ENCODE results near the gene GCDH.

The GCDH gene

GRCh38 chr19:12891553-12892021 lies 627 bp downstream of the GCDH start:
- TF ChIP-seq EZH2phosphoT487 (IDR thresholded peaks at IDR 0.05; ENCODE audit: low read length) (no peak), EZH2 (optimal IDR thresholded peaks at IDR 0.05; ENCODE audit: low read depth, low read length) (no peak)
- TF ChIP-seq, protein P1, sequence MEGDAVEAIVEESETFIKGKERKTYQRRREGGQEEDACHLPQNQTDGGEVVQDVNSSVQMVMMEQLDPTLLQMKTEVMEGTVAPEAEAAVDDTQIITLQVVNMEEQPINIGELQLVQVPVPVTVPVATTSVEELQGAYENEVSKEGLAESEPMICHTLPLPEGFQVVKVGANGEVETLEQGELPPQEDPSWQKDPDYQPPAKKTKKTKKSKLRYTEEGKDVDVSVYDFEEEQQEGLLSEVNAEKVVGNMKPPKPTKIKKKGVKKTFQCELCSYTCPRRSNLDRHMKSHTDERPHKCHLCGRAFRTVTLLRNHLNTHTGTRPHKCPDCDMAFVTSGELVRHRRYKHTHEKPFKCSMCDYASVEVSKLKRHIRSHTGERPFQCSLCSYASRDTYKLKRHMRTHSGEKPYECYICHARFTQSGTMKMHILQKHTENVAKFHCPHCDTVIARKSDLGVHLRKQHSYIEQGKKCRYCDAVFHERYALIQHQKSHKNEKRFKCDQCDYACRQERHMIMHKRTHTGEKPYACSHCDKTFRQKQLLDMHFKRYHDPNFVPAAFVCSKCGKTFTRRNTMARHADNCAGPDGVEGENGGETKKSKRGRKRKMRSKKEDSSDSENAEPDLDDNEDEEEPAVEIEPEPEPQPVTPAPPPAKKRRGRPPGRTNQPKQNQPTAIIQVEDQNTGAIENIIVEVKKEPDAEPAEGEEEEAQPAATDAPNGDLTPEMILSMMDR (IDR thresholded peaks at IDR 0.05; ENCODE audit: low read length): no peak
- Histone ChIP-seq H3K27ac (ENCODE audit: low read length) (peak overlapping the region; percentile 49; the same call in 1 of the 2 replicates), H3K36me3 (replicated peaks; ENCODE audit: insufficient read depth, low read length) (no peaks in the 10 kb centered on the region), H3K4me1 (ENCODE audit: low read length) (peaks cover 5% of the 10 kb centered on the region; the same call in 1 of the 2 replicates), H3K79me2 (ENCODE audit: low read length) (peaks cover 22% of the 10 kb centered on the region), H2AFZ (ENCODE audit: low read length) (peak overlapping the region; percentile 33; the same call in 1 of the 2 replicates), H3K9me3 (replicated peaks; ENCODE audit: insufficient read depth, low read length) (no peaks in the 10 kb centered on the region), H3K27me3 (replicated peaks; ENCODE audit: insufficient read depth, low read length) (no peaks in the 10 kb centered on the region), H3K9me2 (replicated peaks; ENCODE audit: insufficient read depth, low read length) (no peaks in the 10 kb centered on the region), H3F3A (ENCODE audit: insufficient read depth, low read length) (no peaks in the 10 kb centered on the region), H3K4me3 (ENCODE audit: low read length) (peak overlapping the region; percentile 90), H3K4me2 (ENCODE audit: low read depth, low read length) (peak overlapping the region; percentile 94), H4K20me1 (ENCODE audit: insufficient read depth, low read length) (no peaks in the 10 kb centered on the region), H3K9ac (ENCODE audit: low read length) (peak overlapping the region; percentile 81)
- peak; percentile 26 for DNase-seq

GRCh38 chr19:12893582-12893981 lies 2.6 kb downstream of the GCDH start:
- Histone ChIP-seq H3K36me3 (replicated peaks; ENCODE audit: insufficient read depth, low read length) (no peaks in the 10 kb centered on the region; the same call in 1 of the 2 replicates), H3K79me2 (ENCODE audit: low read length) (peaks cover 22% of the 10 kb centered on the region), H3F3A (ENCODE audit: insufficient read depth, low read length) (no peaks in the 10 kb centered on the region), H3K27ac (ENCODE audit: low read length) (no peak overlapping the region), H3K27me3 (replicated peaks; ENCODE audit: insufficient read depth, low read length) (no peaks in the 10 kb centered on the region), H3K4me3 (ENCODE audit: low read length) (no peak overlapping the region), H3K9ac (ENCODE audit: low read length) (no peak overlapping the region), H3K4me2 (ENCODE audit: low read depth, low read length) (no peak overlapping the region), H4K20me1 (ENCODE audit: insufficient read depth, low read length) (no peaks in the 10 kb centered on the region), H2AFZ (ENCODE audit: low read length) (no peak overlapping the region), H3K4me1 (ENCODE audit: low read length) (peaks cover 5% of the 10 kb centered on the region; the same call in 1 of the 2 replicates), H3K9me3 (replicated peaks; ENCODE audit: insufficient read depth, low read length) (no peaks in the 10 kb centered on the region), H3K9me2 (replicated peaks; ENCODE audit: insufficient read depth, low read length) (no peaks in the 10 kb centered on the region)
- no peak for TF ChIP-seq EZH2phosphoT487 (IDR thresholded peaks at IDR 0.05; ENCODE audit: low read length)
- no peak for TF ChIP-seq EZH2 (optimal IDR thresholded peaks at IDR 0.05; ENCODE audit: low read depth, low read length)
- TF ChIP-seq, protein P1 (IDR thresholded peaks at IDR 0.05; ENCODE audit: low read length): no peak
- DNase-seq: no peak

- H3K79me2 ChIP-seq (ENCODE audit: low read length): peaks cover 17% of the 10 kb centered on the region
- no peaks in the 10 kb centered on the region for H3K9me3 ChIP-seq (replicated peaks; ENCODE audit: insufficient read depth, low read length)
- H3K4me3 ChIP-seq (ENCODE audit: low read length): no peak overlapping the region
- H3K27ac ChIP-seq (ENCODE audit: low read length): no peak overlapping the region
- no peak overlapping the region for H2AFZ ChIP-seq (ENCODE audit: low read length)
- no peak overlapping the region for H3K4me2 ChIP-seq (ENCODE audit: low read depth, low read length)
- H3F3A ChIP-seq (ENCODE audit: insufficient read depth, low read length): peaks cover 17% of the 10 kb centered on the region
- no peaks in the 10 kb centered on the region; the same call in 1 of the 2 replicates for H3K36me3 ChIP-seq (replicated peaks; ENCODE audit: insufficient read depth, low read length)
- peaks cover 22% of the 10 kb centered on the region for H3K4me1 ChIP-seq (ENCODE audit: low read length)
- DNase-seq: no peak
- no peaks in the 10 kb centered on the region for H3K27me3 ChIP-seq (replicated peaks; ENCODE audit: insufficient read depth, low read length)
- no peak overlapping the region for H3K9ac ChIP-seq (ENCODE audit: low read length)
- no peak for TF ChIP-seq EZH2 (optimal IDR thresholded peaks at IDR 0.05; ENCODE audit: low read depth, low read length)
- TF ChIP-seq EZH2phosphoT487 (IDR thresholded peaks at IDR 0.05; ENCODE audit: low read length): no peak
- TF ChIP-seq, protein P1 (IDR thresholded peaks at IDR 0.05; ENCODE audit: low read length): no peak
- H4K20me1 ChIP-seq (ENCODE audit: insufficient read depth, low read length): no peaks in the 10 kb centered on the region
- no peaks in the 10 kb centered on the region for H3K9me2 ChIP-seq (replicated peaks; ENCODE audit: insufficient read depth, low read length)
These were observed 5.5 kb downstream of the GCDH start for GRCh38 chr19:12896460-12896859.

Data from MM.1S (cell line).